IPS-NIHi11 (cell line): ENCODE measurements around the gene SSX3.
"Not testable (repeated sequence)": the region's sequence is repeated elsewhere in the genome, so short reads cannot be mapped to it uniquely, and the experiment has no call there.

Experiments
- DNase-seq: peaks from one replicate; pipeline ENCODE4 v3.0.0; 2012; ENCODE audit warnings: mixed read lengths, low spot score

Gene SSX3

GRCh38 chrX:48356315-48357094 is at the start of gene SSX3:
SSX3 (minus strand) TSS chrX:48356703; CDS start chrX:48355249, 1,454 bp downstream.
- not testable (repeated sequence) for DNase-seq

GRCh38 chrX:48397825-48398224 is 41.3 kb upstream of the SSX3 start:
- not testable (repeated sequence) for DNase-seq

GRCh38 chrX:48396931-48397330 is 40.4 kb upstream of the SSX3 start:
- DNase-seq: not testable (repeated sequence)

GRCh38 chrX:48383239-48383638 is 26.7 kb upstream of the SSX3 start, which contains the start of gene SSX4:
SSX4 (plus strand) TSS chrX:48383539; CDS start chrX:48384054, 515 bp downstream.
- DNase-seq: not testable (repeated sequence)

GRCh38 chrX:48370408-48370807 is 13.9 kb upstream of the SSX3 start:
- not testable (repeated sequence) for DNase-seq

GRCh38 chrX:48367717-48368408 is 11.4 kb upstream of the SSX3 start:
- DNase-seq: not testable (repeated sequence)

GRCh38 chrX:48359281-48359680 is 2.8 kb upstream of the SSX3 start:
- DNase-seq: not testable (repeated sequence)

GRCh38 chrX:48357681-48358080 is 1.2 kb upstream of the SSX3 start:
- DNase-seq: no peak

- not testable (repeated sequence) for DNase-seq
Observed at GRCh38 chrX:48346059-48346458, 10.4 kb downstream of the SSX3 start.

- not testable (repeated sequence) for DNase-seq
Observed at GRCh38 chrX:48313996-48314395, 42.5 kb downstream of the SSX3 start.

GRCh38 chrX:48306175-48306574 is 50.3 kb downstream of the SSX3 start:
- DNase-seq: no peak
